ENCODE data around the gene TIMP1.

DNA sequence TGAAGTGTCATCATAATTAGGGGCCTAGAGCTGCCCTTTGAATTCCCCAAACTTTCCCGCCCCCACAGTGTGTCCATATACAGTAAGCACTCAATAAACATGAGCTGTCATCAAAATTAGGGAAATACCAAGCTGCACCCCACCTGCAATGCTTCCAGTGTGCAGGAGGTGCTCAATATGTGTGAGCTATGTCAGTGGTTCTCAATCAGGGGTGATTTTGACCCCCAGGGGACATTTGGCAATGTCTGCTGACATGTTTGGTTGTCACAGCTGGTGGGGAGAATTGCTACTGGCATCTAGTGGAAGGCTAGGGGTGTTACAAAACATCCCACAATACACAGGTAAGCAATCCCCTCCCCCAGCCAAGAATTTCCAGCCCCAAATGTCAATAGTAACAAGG lies 46.7 kb downstream of the TIMP1 start:
- TF ChIP-seq, protein P1, sequence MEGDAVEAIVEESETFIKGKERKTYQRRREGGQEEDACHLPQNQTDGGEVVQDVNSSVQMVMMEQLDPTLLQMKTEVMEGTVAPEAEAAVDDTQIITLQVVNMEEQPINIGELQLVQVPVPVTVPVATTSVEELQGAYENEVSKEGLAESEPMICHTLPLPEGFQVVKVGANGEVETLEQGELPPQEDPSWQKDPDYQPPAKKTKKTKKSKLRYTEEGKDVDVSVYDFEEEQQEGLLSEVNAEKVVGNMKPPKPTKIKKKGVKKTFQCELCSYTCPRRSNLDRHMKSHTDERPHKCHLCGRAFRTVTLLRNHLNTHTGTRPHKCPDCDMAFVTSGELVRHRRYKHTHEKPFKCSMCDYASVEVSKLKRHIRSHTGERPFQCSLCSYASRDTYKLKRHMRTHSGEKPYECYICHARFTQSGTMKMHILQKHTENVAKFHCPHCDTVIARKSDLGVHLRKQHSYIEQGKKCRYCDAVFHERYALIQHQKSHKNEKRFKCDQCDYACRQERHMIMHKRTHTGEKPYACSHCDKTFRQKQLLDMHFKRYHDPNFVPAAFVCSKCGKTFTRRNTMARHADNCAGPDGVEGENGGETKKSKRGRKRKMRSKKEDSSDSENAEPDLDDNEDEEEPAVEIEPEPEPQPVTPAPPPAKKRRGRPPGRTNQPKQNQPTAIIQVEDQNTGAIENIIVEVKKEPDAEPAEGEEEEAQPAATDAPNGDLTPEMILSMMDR (IDR thresholded peaks at IDR 0.05; ENCODE audit: insufficient read depth, low read depth, low read length), result no peak
- TF ChIP-seq EZH2 (IDR thresholded peaks at IDR 0.05; ENCODE audit: insufficient read depth, low read length), result no peak

All from astrocyte (in vitro differentiated cells and primary cell).